HCT116 (cell line): ENCODE results near the gene TLE6. TPM values are rescaled to one million over a fixed set of nuclear protein-coding genes. Genes with fewer than 3 reads are reported as not detected.

ENCODE experiments used
- ATAC-seq: fragments of 200-7000 bp; cut with Tn5 transposase; 2 replicates; pipeline ENCODE4 v1.9.1; 2020; ENCODE audit warnings: mild to moderate bottlenecking, moderate library complexity
- BruUV-seq: library from RNA; stranded (reverse); fragments of 400-500 nt; replicated peaks from 2 replicates; lab custom pipeline; 2021; lab: Mats Ljungman, UMichigan
- CTCF ChIA-PET: fragments of 300-600 bp; sonication (Branson Sonifier 250); formaldehyde crosslinking; loops from one replicate; lab custom pipeline; 2021; ENCODE audit warnings: antibody characterized with exemption; lab: Charles Lee
- POLR2A ChIA-PET: fragments of 300-600, 350-600 bp; sonication (Branson Sonifier 250); formaldehyde crosslinking; loops from one replicate; lab custom pipeline; 2021; ENCODE audit warnings: antibody characterized with exemption; lab: Charles Lee
- RAD21 ChIA-PET, 2 experiments: fragments of 300-600 bp; sonication (Branson Sonifier 250); formaldehyde crosslinking; loops; one replicate each; lab custom pipeline; 2023; ENCODE audit warnings: low total read pairs in 2 of 2; ENCODE audit not compliant: uncharacterized antibody in 2 of 2, unreplicated experiment in 2 of 2, low non-redundant PET in 1 of 2; lab: Charles Lee
- DNase-seq: peaks from one replicate; pipeline ENCODE4 v3.0.0-alpha.2; 2010; ENCODE audit warnings: low read depth, low spot score
- H2AFZ ChIP-seq: fragments of 200-600 bp; shearing (Covaris generic), sonication (generic); 2 replicates; pipeline ENCODE4 v1.6.1; 2017; ENCODE audit warnings: low read depth, mixed run types, mixed read lengths, antibody characterized with exemption, low read length; ENCODE audit not compliant: poor library complexity, severe bottlenecking
- H3K27ac ChIP-seq: 2 replicates; pipeline ENCODE4 v1.5.1; 2012; ENCODE audit warnings: low read depth, low read length
- H3K27me3 ChIP-seq: fragments of 200-600 bp; sonication (generic); 2 replicates; pipeline ENCODE4 v1.6.1; 2016; ENCODE audit warnings: mixed run types, low read length, mixed read lengths; ENCODE audit not compliant: insufficient read depth
- H3K36me3 ChIP-seq, 2 experiments: fragments of 200-500 bp in 1 of 2; fragments of 200-600 bp in 1 of 2; sonication (Bioruptor generic) in 1 of 2; sonication (generic) in 1 of 2; 2 replicates each; pipeline versions ENCODE4 v1.5.1 to v1.6.1; 2014 to 2016; ENCODE audit warnings: low read length in 2 of 2, inconsistent platforms in 1 of 2, mixed read lengths in 1 of 2, mixed run types in 1 of 2; ENCODE audit not compliant: insufficient read depth in 2 of 2, control insufficient read depth in 1 of 2
- H3K4me1 ChIP-seq, 2 experiments: fragments of 200-600 bp in 1 of 2; sonication (generic) in 1 of 2; 2 replicates each; pipeline versions ENCODE4 v1.5.1 to v1.6.1; 2012 to 2017; ENCODE audit warnings: low read length in 2 of 2, inconsistent platforms in 1 of 2, mild to moderate bottlenecking in 1 of 2, mixed read lengths in 1 of 2, mixed run types in 1 of 2, moderate library complexity in 1 of 2; ENCODE audit not compliant: insufficient read depth in 2 of 2, control insufficient read depth in 1 of 2
- H3K4me2 ChIP-seq: fragments of 200-600 bp; sonication (generic); 2 replicates; pipeline ENCODE4 v1.6.1; 2017; ENCODE audit warnings: mixed run types, low read length, mixed read lengths
- H3K4me3 ChIP-seq, 2 experiments: fragments of 200-600 bp in 1 of 2; sonication (generic) in 1 of 2; replicated peaks in 1 of 2; 2 replicates each; pipeline ENCODE4 v1.5.1; 2011 to 2016; ENCODE audit warnings: low read length in 2 of 2, control low read depth in 1 of 2, low read depth in 1 of 2, mild to moderate bottlenecking in 1 of 2, mixed read lengths in 1 of 2, mixed run types in 1 of 2
- H3K79me2 ChIP-seq: fragments of 200-600 bp; sonication (generic); 2 replicates; pipeline ENCODE4 v1.6.1; 2017; ENCODE audit warnings: mild to moderate bottlenecking, mixed run types, low read length, moderate library complexity, mixed read lengths; ENCODE audit not compliant: insufficient read depth
- H3K9ac ChIP-seq: fragments of 200-600 bp; sonication (generic); 2 replicates; pipeline ENCODE4 v1.6.1; 2016; ENCODE audit warnings: low read length, mixed read lengths
- H3K9me2 ChIP-seq: fragments of 200-600 bp; sonication (generic), shearing (Covaris generic); 2 replicates; pipeline ENCODE4 v1.6.1; 2017; ENCODE audit warnings: mixed run types, mild to moderate bottlenecking, moderate library complexity; ENCODE audit not compliant: insufficient read depth
- H3K9me3 ChIP-seq, 2 experiments: fragments of 200-500 bp in 1 of 2; fragments of 200-600 bp in 1 of 2; sonication (Bioruptor generic) in 1 of 2; sonication (generic) in 1 of 2; 2 replicates each; pipeline ENCODE4 v1.6.1; 2014 to 2017; ENCODE audit warnings: low read length in 2 of 2, mixed read lengths in 2 of 2, inconsistent platforms in 1 of 2, low read depth in 1 of 2, mild to moderate bottlenecking in 1 of 2, mixed run types in 1 of 2, moderate library complexity in 1 of 2; ENCODE audit not compliant: control insufficient read depth in 1 of 2, insufficient read depth in 1 of 2
- H4K20me1 ChIP-seq: fragments of 200-600 bp; sonication (generic), shearing (Covaris generic); 2 replicates; pipeline ENCODE4 v1.6.1; 2017; ENCODE audit warnings: mixed run types, mild to moderate bottlenecking, moderate library complexity; ENCODE audit not compliant: insufficient read depth
- CBX3 ChIP-seq: IDR thresholded peaks from 2 replicates; pipeline ENCODE4 v1.6.1; 2012; ENCODE audit warnings: low read depth
- CEBPB ChIP-seq: IDR thresholded peaks from 2 replicates; pipeline ENCODE4 v1.6.1; 2012; ENCODE audit warnings: low read depth
- ELF1 ChIP-seq: IDR thresholded peaks from 2 replicates; pipeline ENCODE4 v1.6.1; 2012; ENCODE audit warnings: low read depth, borderline replicate concordance
- EZH2 ChIP-seq: fragments of 200-600 bp; sonication (generic); IDR thresholded peaks from 2 replicates; pipeline ENCODE4 v1.6.1; 2017; ENCODE audit warnings: antibody characterized with exemption, mixed run types
- EZH2phosphoT487 ChIP-seq: fragments of 200-600 bp; IDR thresholded peaks from 2 replicates; pipeline ENCODE4 v1.6.1; 2018; ENCODE audit warnings: antibody characterized with exemption, borderline replicate concordance
- JUND ChIP-seq: IDR thresholded peaks from 2 replicates; pipeline ENCODE4 v1.6.1; 2012
- POLR2AphosphoS5 ChIP-seq: IDR thresholded peaks from 2 replicates; pipeline ENCODE4 v1.6.1; 2011; ENCODE audit warnings: mild to moderate bottlenecking, low read depth, low read length, moderate library complexity
- RAD21 ChIP-seq: IDR thresholded peaks from 2 replicates; pipeline ENCODE4 v1.6.1; 2012; ENCODE audit warnings: low read depth, mild to moderate bottlenecking
- SP1 ChIP-seq: IDR thresholded peaks from 2 replicates; pipeline ENCODE4 v1.6.1; 2012; ENCODE audit warnings: low read depth
- SRF ChIP-seq: IDR thresholded peaks from 2 replicates; pipeline ENCODE4 v1.6.1; 2012; ENCODE audit warnings: low read depth
- TCF7L2 ChIP-seq: IDR thresholded peaks from 2 replicates; pipeline ENCODE4 v1.7.0; 2011; ENCODE audit warnings: borderline replicate concordance, inconsistent platforms; ENCODE audit not compliant: insufficient read depth, insufficient read length; ENCODE audit errors: extremely low read depth
- YY1 ChIP-seq: IDR thresholded peaks from 2 replicates; pipeline ENCODE4 v1.6.1; 2011; ENCODE audit warnings: low read length, low read depth, moderate library complexity, mild to moderate bottlenecking; ENCODE audit not compliant: insufficient replicate concordance; ENCODE audit errors: extremely low read depth
- ZFX ChIP-seq: fragments of 450-650 bp; IDR thresholded peaks from 2 replicates; pipeline ENCODE4 v1.6.1; 2017
- intact Hi-C: fragments of 100-400 bp; cut with micrococcal nuclease; formaldehyde crosslinking; loops from 2 replicates; pipeline ENCODE4 v1.10.0; 2022
- total RNA-seq: library from RNA; stranded (reverse); gene quantifications from one replicate; pipeline ENCODE4 v1.2.1, GENCODE V29; 2021; ENCODE audit not compliant: unreplicated experiment
- TF ChIP-seq, protein P1 (sequence below): IDR thresholded peaks from 2 replicates; pipeline ENCODE4 v1.6.1; 2012; ENCODE audit warnings: low read depth
- TF ChIP-seq, protein P2 (sequence below), 3 experiments: fragments of 200-600 bp in 1 of 3; sonication (generic) in 1 of 3; IDR thresholded peaks in 2 of 3; conservative IDR thresholded peaks in 1 of 3; 2 replicates each; pipeline ENCODE4 v1.5.1; 2012 to 2017; ENCODE audit warnings: low read depth in 2 of 3, low read length in 2 of 3, antibody characterized with exemption in 1 of 3, borderline replicate concordance in 1 of 3, control low read depth in 1 of 3, mild to moderate bottlenecking in 1 of 3, mixed read lengths in 1 of 3, mixed run types in 1 of 3, moderate library complexity in 1 of 3; ENCODE audit not compliant: insufficient read depth in 1 of 3
- TF ChIP-seq, protein P3 (sequence below): IDR thresholded peaks from 2 replicates; pipeline ENCODE4 v1.6.1; 2011; ENCODE audit warnings: mild to moderate bottlenecking, low read length, moderate library complexity; ENCODE audit not compliant: insufficient replicate concordance; ENCODE audit errors: extremely low read depth
- TF ChIP-seq, protein P4 (sequence below): IDR thresholded peaks from 2 replicates; pipeline ENCODE4 v1.6.1; 2012

The TLE6 gene
- total RNA-seq, 1 experiment from 2014 or later, result 10.9 TPM

DNA sequence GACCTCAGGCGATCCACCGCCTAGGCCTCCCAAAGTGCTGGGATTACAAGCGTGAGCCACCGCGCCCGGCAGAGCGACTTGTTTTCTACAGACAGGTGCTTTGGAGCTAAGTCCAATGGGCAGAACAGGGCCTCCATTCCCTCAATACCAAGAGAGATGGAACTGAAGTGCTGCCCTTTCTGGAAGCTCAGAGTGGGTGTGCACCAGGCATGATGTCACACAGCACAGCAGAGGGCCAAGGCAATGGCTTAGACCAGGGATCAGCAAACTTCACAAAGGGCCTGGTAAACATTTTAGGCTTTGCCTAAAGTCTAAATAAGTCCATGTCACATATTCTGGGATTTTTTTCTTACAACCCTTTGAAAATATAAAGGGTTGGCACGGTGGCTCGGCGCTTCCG, 21.3 kb downstream of the TLE6 start:
- Histone ChIP-seq H3K4me1 (no peaks in the 10 kb centered on the region), H3K79me2 (no peaks in the 10 kb centered on the region), H3K9me2 (no peaks in the 10 kb centered on the region), H3K9ac (no peak overlapping the region), H3K27me3 (no peaks in the 10 kb centered on the region), H2AFZ (no peak overlapping the region), H3K27ac (no peak overlapping the region), H3K4me2 (no peak overlapping the region), H3K36me3 (no peaks in the 10 kb centered on the region; a peak in 1 of 4 replicates), H3K4me3 (no peak overlapping the region), H4K20me1 (no peaks in the 10 kb centered on the region), H3K9me3 (no peaks in the 10 kb centered on the region)
- ChIA-PET POLR2A (no interaction called here), RAD21 (no interaction called here), CTCF (no interaction called here)
- intact Hi-C loops, result no loop called here
- ATAC-seq (no peak), DNase-seq (no peak)
- BruUV-seq, result no TSS peak
- TF ChIP-seq, protein P1, sequence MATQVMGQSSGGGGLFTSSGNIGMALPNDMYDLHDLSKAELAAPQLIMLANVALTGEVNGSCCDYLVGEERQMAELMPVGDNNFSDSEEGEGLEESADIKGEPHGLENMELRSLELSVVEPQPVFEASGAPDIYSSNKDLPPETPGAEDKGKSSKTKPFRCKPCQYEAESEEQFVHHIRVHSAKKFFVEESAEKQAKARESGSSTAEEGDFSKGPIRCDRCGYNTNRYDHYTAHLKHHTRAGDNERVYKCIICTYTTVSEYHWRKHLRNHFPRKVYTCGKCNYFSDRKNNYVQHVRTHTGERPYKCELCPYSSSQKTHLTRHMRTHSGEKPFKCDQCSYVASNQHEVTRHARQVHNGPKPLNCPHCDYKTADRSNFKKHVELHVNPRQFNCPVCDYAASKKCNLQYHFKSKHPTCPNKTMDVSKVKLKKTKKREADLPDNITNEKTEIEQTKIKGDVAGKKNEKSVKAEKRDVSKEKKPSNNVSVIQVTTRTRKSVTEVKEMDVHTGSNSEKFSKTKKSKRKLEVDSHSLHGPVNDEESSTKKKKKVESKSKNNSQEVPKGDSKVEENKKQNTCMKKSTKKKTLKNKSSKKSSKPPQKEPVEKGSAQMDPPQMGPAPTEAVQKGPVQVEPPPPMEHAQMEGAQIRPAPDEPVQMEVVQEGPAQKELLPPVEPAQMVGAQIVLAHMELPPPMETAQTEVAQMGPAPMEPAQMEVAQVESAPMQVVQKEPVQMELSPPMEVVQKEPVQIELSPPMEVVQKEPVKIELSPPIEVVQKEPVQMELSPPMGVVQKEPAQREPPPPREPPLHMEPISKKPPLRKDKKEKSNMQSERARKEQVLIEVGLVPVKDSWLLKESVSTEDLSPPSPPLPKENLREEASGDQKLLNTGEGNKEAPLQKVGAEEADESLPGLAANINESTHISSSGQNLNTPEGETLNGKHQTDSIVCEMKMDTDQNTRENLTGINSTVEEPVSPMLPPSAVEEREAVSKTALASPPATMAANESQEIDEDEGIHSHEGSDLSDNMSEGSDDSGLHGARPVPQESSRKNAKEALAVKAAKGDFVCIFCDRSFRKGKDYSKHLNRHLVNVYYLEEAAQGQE, result no peak
- no peak for TF ChIP-seq ELF1
- TF ChIP-seq CEBPB, result no peak
- TF ChIP-seq, protein P2, sequence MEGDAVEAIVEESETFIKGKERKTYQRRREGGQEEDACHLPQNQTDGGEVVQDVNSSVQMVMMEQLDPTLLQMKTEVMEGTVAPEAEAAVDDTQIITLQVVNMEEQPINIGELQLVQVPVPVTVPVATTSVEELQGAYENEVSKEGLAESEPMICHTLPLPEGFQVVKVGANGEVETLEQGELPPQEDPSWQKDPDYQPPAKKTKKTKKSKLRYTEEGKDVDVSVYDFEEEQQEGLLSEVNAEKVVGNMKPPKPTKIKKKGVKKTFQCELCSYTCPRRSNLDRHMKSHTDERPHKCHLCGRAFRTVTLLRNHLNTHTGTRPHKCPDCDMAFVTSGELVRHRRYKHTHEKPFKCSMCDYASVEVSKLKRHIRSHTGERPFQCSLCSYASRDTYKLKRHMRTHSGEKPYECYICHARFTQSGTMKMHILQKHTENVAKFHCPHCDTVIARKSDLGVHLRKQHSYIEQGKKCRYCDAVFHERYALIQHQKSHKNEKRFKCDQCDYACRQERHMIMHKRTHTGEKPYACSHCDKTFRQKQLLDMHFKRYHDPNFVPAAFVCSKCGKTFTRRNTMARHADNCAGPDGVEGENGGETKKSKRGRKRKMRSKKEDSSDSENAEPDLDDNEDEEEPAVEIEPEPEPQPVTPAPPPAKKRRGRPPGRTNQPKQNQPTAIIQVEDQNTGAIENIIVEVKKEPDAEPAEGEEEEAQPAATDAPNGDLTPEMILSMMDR (IDR thresholded peaks at IDR 0.05 in 2 of 3, conservative IDR thresholded peaks at IDR 0.05 in 1 of 3; ENCODE audit: borderline replicate concordance in 1 of 3, insufficient read depth in 1 of 3, low read depth in 2 of 3, low read length in 2 of 3), result no peak
- no peak for TF ChIP-seq POLR2AphosphoS5
- TF ChIP-seq ZFX, result no peak
- TF ChIP-seq YY1, result no peak
- no peak for TF ChIP-seq CBX3
- no peak for TF ChIP-seq RAD21
- no peak for TF ChIP-seq JUND
- no peak for TF ChIP-seq SRF
- no peak for TF ChIP-seq SP1
- TF ChIP-seq, protein P3, sequence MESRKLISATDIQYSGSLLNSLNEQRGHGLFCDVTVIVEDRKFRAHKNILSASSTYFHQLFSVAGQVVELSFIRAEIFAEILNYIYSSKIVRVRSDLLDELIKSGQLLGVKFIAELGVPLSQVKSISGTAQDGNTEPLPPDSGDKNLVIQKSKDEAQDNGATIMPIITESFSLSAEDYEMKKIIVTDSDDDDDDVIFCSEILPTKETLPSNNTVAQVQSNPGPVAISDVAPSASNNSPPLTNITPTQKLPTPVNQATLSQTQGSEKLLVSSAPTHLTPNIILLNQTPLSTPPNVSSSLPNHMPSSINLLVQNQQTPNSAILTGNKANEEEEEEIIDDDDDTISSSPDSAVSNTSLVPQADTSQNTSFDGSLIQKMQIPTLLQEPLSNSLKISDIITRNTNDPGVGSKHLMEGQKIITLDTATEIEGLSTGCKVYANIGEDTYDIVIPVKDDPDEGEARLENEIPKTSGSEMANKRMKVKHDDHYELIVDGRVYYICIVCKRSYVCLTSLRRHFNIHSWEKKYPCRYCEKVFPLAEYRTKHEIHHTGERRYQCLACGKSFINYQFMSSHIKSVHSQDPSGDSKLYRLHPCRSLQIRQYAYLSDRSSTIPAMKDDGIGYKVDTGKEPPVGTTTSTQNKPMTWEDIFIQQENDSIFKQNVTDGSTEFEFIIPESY, result no peak
- TF ChIP-seq, protein P4, sequence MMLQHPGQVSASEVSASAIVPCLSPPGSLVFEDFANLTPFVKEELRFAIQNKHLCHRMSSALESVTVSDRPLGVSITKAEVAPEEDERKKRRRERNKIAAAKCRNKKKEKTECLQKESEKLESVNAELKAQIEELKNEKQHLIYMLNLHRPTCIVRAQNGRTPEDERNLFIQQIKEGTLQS, result no peak
- TF ChIP-seq TCF7L2, result no peak
- TF ChIP-seq EZH2phosphoT487, result no peak
- TF ChIP-seq EZH2, result no peak
